Erythroblast (primary cell): ENCODE data around the gene C14orf132.

Source experiments
- GATA1 ChIP-seq: IDR thresholded peaks from 2 replicates; pipeline ENCODE4 v1.6.1; 2011; ENCODE audit warnings: low read depth, mild to moderate bottlenecking, control low read depth, low read length, moderate library complexity
- POLR2A ChIP-seq: IDR thresholded peaks from 2 replicates; pipeline ENCODE4 v1.6.1; 2011; ENCODE audit warnings: mild to moderate bottlenecking, low read length

DNA sequence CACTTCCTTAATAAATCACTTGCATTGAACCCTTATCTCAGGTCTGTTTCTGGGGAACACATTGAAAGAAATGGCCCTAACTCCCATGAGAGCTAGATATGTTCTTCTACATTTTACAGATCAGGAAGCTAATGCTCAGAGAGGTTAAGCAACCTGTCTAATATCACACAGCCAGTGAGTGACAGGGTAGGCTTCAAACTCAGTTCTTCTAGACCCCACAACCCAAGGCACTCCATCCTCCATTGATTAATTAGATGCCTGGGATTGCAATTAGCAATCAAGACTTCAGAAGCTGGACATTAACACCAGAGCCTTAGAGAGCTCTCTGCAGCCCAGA, 59.8 kb downstream of the C14orf132 start:
- TF ChIP-seq POLR2A (no peak), GATA1 (no peak)
